ENCODE measurements around the gene IGFBP2. TPM values are rescaled to one million over a fixed set of nuclear protein-coding genes. Genes with fewer than 3 reads are reported as not detected.

IGFBP2 gene
- total RNA-seq, 2 donors from 2014 or later, result 0.81 TPM; not detected in 1

DNA sequence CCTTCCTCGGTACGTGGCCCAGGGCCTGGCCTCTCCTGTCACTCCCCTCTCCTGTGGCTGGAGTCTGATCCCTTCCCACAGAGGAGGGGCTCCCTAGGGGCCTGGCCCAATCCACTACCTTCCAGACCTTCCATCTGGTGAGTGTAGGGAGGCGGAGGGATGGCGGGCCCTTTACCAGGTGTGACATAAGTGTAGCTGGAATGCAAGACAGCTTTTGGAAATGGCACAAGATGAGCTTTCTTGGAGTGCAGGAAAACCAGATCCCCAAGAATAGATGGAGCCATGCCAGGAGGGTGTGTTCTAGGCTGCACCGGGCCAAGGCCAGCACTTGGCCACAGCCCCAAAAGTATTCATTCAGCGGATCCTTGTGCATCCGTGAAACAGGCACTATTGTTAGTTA lies 32.0 kb downstream of the IGFBP2 start:
- Mint-ChIP-seq H3K27ac (no peak overlapping the region), H3K9me3 (no peaks in the 10 kb centered on the region), H3K4me1 (ENCODE audit: low read depth in 2 of 2) (no peaks in the 10 kb centered on the region), H3K27me3 (peaks cover 16 to 18% of the 10 kb centered on the region in 2 donors), H3K4me3 (no peak overlapping the region), H3K36me3 (no peaks in the 10 kb centered on the region)
- ATAC-seq (no peak), DNase-seq (ENCODE audit: low spot score) (no peak)

DNA sequence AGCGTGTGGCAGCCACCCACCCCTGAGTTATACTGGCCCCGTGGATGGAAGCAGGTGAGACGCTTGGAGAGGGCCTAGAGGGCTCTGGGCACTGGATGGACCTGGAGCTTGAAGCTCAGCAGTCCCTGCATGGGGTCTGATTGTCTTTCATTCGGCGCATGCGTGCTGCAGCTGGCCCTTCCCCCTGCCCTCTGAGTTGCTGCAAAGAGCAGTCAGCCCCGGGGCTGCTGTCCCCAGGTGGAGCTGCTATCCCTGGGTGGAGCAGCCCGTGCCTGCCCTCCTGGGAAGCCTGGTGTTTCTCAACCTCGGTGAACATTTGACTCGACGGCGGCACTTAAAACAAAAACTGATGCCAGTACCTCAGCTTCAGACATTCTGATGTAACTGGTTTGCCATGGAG lies 32.5 kb downstream of the IGFBP2 start:
- H3K9me3 Mint-ChIP-seq, result no peaks in the 10 kb centered on the region
- H3K36me3 Mint-ChIP-seq, result no peaks in the 10 kb centered on the region
- H3K4me3 Mint-ChIP-seq, result no peak overlapping the region
- no peak overlapping the region for H3K27ac Mint-ChIP-seq
- no peak for DNase-seq (ENCODE audit: low spot score)
- H3K27me3 Mint-ChIP-seq, result peaks cover 18 to 20% of the 10 kb centered on the region in 2 donors
- no peak for ATAC-seq
- H3K4me1 Mint-ChIP-seq (ENCODE audit: low read depth in 2 of 2), result no peaks in the 10 kb centered on the region

DNA sequence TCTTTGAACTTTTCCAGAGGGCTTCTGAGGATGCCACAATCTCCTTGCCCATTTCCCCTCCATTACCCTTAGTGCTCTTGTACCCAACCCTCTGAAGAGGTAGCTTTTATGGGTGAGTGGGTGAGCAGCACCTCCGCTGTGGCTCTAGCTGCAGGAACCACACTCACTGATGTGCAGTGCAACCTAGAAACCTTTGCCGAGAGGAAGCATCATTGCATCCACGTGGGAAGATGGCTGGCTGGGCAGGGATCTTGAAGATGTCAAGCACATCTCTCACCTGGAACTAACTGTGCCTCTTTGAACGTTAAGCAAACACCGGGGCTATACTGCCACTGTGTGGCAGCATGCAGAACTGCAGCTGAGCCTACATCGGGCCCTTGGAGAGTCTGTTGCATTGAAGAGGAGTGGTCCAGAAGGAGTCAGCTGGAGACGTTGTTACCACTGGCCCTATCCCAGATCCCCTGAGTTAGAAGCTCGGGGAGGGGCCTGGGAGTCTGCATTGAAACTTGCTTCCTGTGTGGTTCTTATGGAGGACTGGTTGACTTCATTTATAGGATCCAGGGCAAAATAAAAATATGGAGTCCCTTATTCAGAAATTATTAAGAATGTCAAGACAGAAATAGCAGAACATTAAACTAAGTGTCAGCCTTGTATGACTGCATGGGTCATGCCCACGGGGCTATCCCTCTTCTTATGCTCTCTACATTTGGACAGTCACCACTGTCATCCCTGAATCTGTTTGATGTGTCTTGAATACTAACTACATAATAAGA lies 33.4 kb downstream of the IGFBP2 start:
- Mint-ChIP-seq H3K9me3 (no peaks in the 10 kb centered on the region), H3K36me3 (no peaks in the 10 kb centered on the region), H3K4me3 (no peak overlapping the region), H3K27me3 (peaks cover 18 to 20% of the 10 kb centered on the region in 2 donors), H3K27ac (no peak overlapping the region), H3K4me1 (ENCODE audit: low read depth in 2 of 2) (no peaks in the 10 kb centered on the region)
- ATAC-seq (peak; percentile 74 to 78), DNase-seq (ENCODE audit: low spot score) (peak; percentile 68)

DNA sequence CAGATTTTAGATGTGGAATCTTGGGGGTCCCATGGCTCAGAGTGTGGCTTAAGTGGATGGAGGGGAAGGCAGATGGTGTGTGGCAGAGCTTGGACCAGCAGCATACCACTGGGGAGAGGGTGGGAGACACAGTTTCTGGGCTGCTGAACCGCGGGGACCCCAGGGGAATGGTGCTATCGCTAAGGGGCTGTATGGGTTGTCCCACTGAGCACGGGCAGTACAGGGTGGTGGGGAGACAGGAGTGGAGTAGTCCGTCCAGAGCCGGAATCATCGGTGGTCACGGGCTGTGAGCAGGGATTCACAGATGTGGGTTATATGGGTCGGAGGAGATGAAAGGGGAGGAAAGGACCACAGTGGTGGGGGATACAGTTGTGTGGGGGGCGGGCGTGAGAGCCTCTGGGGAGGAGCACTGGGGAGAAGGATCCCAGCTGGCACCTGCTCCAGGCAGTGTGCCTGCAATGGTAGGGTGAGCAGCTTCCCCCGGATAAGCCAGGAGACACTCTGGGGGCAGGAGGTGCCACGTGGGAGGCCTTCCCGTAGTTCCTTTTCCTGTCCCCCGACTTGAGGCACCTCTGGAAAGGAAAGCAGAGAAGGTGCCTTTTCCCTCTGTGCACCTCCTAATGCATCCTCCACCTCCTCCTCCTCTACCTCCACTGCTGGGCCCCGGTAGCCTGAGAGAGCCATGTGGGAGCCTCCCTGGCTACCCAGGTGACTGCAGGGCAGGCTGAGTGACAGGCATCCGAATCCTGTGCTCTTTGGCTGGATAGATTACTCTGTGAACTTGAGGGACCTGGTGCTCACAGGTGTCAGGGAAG lies 37.3 kb downstream of the IGFBP2 start:
- Mint-ChIP-seq H3K4me3 (no peak overlapping the region), H3K9me3 (no peaks in the 10 kb centered on the region), H3K27me3 (peaks cover 20 to 26% of the 10 kb centered on the region in 2 donors), H3K36me3 (no peaks in the 10 kb centered on the region), H3K27ac (no peak overlapping the region), H3K4me1 (ENCODE audit: low read depth in 2 of 2) (no peaks in the 10 kb centered on the region)
- no peak for DNase-seq (ENCODE audit: low spot score)
- no peak for ATAC-seq

DNA sequence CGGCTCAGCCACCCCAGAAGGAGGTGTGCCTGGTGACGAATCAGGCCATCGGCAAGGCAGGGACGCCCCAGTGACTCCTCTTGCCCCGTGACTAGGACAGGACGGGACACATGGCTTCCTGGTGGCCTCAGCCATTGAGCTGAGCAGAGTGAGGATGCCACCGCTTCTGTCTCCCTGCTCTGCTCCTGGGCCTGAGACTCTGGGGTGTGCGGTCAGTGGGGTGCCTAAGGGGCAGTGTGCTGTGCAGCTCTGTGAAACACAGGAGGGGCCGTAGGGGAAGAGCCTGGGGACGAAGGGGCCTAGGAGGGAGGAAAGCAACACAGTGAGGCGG lies 37.8 kb downstream of the IGFBP2 start:
- Mint-ChIP-seq H3K36me3 (no peaks in the 10 kb centered on the region), H3K27me3 (peaks cover 24 to 26% of the 10 kb centered on the region in 2 donors), H3K4me1 (ENCODE audit: low read depth in 2 of 2) (no peaks in the 10 kb centered on the region), H3K9me3 (no peaks in the 10 kb centered on the region), H3K27ac (no peak overlapping the region), H3K4me3 (no peak overlapping the region)
- no peak for ATAC-seq
- DNase-seq (ENCODE audit: low spot score), result no peak

DNA sequence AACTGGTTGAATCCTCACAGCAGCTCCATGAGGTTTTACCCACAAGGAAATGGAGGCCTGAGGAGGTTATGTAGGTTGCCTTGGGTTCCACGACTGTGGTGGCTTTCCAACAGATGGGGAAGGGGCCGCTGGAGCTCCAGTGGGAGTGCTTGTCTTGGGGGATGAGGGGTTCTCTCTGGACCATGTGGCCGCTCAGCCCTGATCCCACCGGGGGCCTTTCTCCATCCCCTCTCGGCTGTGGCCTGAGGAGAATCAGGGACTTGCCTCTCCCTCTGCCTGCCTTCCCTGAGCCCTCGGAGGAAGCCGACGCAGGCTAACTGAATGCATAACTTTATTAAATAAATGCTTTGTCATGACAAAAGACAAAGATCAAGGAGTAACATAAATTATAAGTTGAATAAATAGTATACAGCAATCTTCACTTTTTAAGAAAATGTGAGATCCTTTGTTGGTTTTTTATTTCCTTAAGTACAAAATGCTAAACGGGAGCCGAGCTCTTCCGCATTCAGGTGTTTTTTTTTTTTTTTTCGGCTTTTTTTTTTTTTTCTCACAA lies 38.6 kb downstream of the IGFBP2 start:
- Mint-ChIP-seq H3K27me3 (peaks cover 28 to 30% of the 10 kb centered on the region in 2 donors), H3K4me1 (ENCODE audit: low read depth in 2 of 2) (no peaks in the 10 kb centered on the region), H3K36me3 (no peaks in the 10 kb centered on the region), H3K27ac (no peak overlapping the region), H3K9me3 (no peaks in the 10 kb centered on the region), H3K4me3 (no peak overlapping the region)
- DNase-seq (ENCODE audit: low spot score) (no peak), ATAC-seq (no peak)

DNA sequence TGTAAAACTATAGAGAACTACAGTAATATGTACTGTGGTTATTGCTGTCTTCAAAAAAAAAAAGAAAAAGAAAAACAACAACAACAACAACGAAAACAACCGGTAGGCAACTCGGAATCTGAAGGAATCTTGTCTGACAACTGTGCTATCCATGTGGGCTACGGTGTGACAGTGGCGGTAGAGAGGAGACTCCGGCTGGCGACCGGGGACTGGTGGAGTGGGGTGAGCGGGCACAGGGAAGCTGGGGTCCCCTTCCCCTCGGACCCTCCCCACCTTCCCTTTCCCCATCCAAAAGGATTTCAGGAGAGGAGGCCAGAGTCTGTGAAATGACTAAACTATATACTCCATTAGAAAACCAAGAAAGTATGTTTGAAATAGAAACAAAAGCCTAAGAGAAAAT lies 39.2 kb downstream of the IGFBP2 start:
- ATAC-seq (no peak), DNase-seq (ENCODE audit: low spot score) (no peak)
- H3K36me3 Mint-ChIP-seq, result no peaks in the 10 kb centered on the region
- no peaks in the 10 kb centered on the region for H3K4me1 Mint-ChIP-seq (ENCODE audit: low read depth in 2 of 2)
- no peak overlapping the region for H3K4me3 Mint-ChIP-seq
- H3K9me3 Mint-ChIP-seq, result no peaks in the 10 kb centered on the region
- H3K27me3 Mint-ChIP-seq, result peaks cover 28 to 29% of the 10 kb centered on the region in 2 donors
- no peak overlapping the region for H3K27ac Mint-ChIP-seq

DNA sequence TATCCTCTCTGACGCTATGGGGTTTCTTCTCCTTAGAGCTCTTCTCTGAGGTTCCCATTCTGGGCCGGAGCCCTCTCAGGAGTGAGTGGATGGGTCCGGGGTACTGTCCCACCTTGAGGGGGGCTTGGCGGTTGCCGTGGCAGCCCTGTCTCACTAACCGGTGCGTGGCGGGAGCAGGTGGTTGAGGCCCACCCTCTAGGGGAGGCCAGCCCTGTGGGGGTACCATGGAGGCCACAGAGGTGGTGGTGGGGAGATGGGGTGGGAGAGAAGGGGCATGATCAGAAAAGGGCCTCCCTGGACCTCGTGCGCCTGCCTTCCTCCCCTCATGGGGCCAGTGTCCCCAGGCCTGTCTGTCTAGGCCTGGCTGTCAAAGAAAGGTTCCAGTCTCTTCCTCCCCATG lies 39.8 kb downstream of the IGFBP2 start:
- no peaks in the 10 kb centered on the region for H3K36me3 Mint-ChIP-seq
- H3K9me3 Mint-ChIP-seq, result no peaks in the 10 kb centered on the region
- ATAC-seq (peak; percentile 22 to 26), DNase-seq (ENCODE audit: low spot score) (no peak)
- no peak overlapping the region for H3K4me3 Mint-ChIP-seq
- peaks cover 23 to 28% of the 10 kb centered on the region in 2 donors for H3K27me3 Mint-ChIP-seq
- H3K4me1 Mint-ChIP-seq (ENCODE audit: low read depth in 2 of 2), result no peaks in the 10 kb centered on the region
- no peak overlapping the region for H3K27ac Mint-ChIP-seq

DNA sequence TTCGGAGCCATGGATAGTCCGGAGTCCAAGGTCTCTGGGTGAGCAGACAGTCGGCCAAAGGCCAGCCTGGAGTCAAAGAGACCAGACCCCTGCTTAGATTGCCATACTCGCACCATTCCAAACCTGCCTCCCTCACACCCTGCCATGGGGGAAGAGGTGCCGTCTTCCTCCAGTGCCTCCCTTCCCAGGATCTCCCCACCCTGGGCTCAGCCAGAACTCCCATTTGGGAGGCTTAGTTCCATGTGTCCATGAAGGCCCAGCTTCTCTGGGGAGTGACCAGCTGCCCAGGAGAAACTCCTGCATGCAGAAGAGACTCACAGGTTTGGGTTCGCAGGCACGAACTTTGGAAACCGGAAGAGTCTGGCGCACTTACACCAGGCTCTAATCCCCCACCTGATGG lies 40.4 kb downstream of the IGFBP2 start:
- H3K4me1 Mint-ChIP-seq (ENCODE audit: low read depth in 2 of 2), result no peaks in the 10 kb centered on the region
- no peak overlapping the region for H3K4me3 Mint-ChIP-seq
- H3K9me3 Mint-ChIP-seq, result no peaks in the 10 kb centered on the region
- DNase-seq (ENCODE audit: low spot score) (no peak), ATAC-seq (no peak)
- peaks cover 23 to 28% of the 10 kb centered on the region in 2 donors for H3K27me3 Mint-ChIP-seq
- no peak overlapping the region for H3K27ac Mint-ChIP-seq
- no peaks in the 10 kb centered on the region for H3K36me3 Mint-ChIP-seq

DNA sequence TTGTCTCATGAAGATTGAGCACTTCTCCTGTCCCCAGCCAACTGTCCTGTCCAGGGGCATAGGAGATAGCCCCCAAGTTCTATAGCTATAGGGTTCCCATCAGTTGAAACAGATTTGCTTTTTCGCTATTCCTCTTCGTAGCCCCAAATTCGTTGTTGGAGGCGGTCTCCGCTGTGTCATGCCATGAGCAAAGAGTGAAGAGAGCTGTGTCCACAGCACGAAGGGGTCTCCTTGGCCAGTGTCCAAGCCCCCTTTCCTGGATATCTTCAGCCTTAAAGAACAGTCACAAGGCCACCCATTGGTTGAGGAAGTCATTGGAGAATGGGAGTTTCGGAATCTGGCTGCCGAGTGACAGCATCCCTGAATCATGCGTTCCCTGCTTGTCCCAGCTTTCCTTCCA lies 41.2 kb downstream of the IGFBP2 start:
- peaks cover 21 to 26% of the 10 kb centered on the region in 2 donors for H3K27me3 Mint-ChIP-seq
- no peak for DNase-seq (ENCODE audit: low spot score)
- no peak overlapping the region for H3K27ac Mint-ChIP-seq
- H3K36me3 Mint-ChIP-seq, result no peaks in the 10 kb centered on the region
- H3K9me3 Mint-ChIP-seq, result no peaks in the 10 kb centered on the region
- ATAC-seq, result no peak
- no peaks in the 10 kb centered on the region for H3K4me1 Mint-ChIP-seq (ENCODE audit: low read depth in 2 of 2)
- no peak overlapping the region for H3K4me3 Mint-ChIP-seq

DNA sequence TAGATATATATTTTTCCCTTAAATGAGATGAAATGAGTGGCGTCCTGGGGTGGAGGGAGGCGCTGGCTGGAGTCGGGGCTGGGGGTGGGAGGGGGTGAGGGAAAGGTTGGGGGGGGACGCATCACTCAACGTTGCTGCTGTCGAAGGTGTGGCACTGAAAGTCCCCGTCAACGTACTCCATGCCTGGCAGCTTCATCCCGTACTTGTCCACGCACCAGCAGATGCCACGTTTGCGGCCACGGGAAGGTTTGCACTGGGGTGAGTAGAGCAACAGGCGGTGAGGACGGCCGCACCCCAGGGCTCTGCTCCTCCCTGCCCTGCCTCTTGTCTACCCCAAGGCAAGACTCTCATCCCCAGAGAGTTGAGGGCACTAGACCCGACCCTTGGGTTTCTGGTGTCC lies 43.4 kb downstream of the IGFBP2 start:
- H3K27ac Mint-ChIP-seq, result no peak overlapping the region
- DNase-seq (ENCODE audit: low spot score), result no peak
- H3K4me3 Mint-ChIP-seq, result no peak overlapping the region
- no peak for ATAC-seq
- no peaks in the 10 kb centered on the region for H3K36me3 Mint-ChIP-seq
- no peaks in the 10 kb centered on the region for H3K9me3 Mint-ChIP-seq
- no peaks in the 10 kb centered on the region for H3K4me1 Mint-ChIP-seq (ENCODE audit: low read depth in 2 of 2)
- H3K27me3 Mint-ChIP-seq, result peaks cover 12 to 19% of the 10 kb centered on the region in 2 donors

DNA sequence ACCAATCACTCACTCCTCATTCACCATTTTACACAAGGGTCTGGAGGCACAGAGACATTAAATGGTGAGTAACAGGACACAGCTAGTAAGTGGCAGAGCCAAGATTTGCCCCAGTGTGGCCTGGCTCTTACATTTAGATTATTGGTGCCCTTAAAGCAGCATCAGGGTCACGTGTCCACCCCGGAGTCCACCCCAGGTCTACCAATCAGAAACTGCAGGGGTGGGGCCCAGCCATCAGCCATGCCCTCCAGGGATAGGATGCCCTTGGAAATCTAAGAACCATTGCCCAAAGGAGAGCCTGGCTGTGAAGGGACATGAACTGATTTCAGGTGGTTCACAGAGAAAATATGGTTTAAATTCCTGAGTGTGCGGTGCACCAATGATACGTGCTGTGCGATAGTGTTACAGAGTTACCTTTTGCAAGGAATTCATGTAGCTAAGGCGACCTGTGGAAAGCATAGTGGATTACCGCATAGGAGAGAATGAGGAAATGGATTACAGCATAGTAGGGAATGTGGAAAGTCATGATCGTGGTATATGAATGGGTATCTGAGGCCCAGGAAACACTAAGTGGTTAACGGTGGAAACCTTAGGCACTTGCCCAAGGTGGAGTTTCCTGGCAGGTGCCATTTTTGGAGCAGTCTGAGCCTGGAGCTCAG lies 44.3 kb downstream of the IGFBP2 start:
- H3K9me3 Mint-ChIP-seq, result no peaks in the 10 kb centered on the region
- DNase-seq (ENCODE audit: low spot score) (no peak), ATAC-seq (no peak)
- H3K27ac Mint-ChIP-seq, result no peak overlapping the region
- H3K4me1 Mint-ChIP-seq (ENCODE audit: low read depth in 2 of 2), result peaks cover 0 to 3% of the 10 kb centered on the region in 2 donors
- H3K4me3 Mint-ChIP-seq, result no peak overlapping the region
- H3K36me3 Mint-ChIP-seq, result no peaks in the 10 kb centered on the region
- H3K27me3 Mint-ChIP-seq, result peaks cover 20 to 25% of the 10 kb centered on the region in 2 donors

DNA sequence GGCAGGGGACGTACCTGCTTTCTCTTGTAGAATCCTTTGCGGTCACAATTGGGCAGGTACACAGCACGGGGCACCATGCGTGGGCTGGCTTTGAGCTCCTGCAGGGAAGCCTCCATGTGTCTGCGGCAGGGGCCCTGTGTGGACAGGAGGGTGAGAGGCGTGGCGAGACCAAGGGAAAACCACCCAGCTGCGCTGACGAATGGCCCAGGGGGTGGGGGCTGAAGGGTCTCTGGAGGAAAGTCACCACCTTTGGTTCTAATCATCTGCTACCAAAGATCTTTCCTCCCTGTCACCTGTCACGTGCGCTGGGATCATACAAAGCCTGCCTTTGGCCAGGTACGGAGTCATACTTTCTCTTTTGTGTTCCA lies 44.9 kb downstream of the IGFBP2 start:
- Mint-ChIP-seq H3K36me3 (no peaks in the 10 kb centered on the region), H3K4me3 (no peak overlapping the region), H3K27me3 (peaks cover 20 to 25% of the 10 kb centered on the region in 2 donors), H3K4me1 (ENCODE audit: low read depth in 2 of 2) (peaks cover 0 to 3% of the 10 kb centered on the region in 2 donors), H3K27ac (no peak overlapping the region), H3K9me3 (no peaks in the 10 kb centered on the region)
- ATAC-seq, result peak in 1 of 2 donors; percentile 2
- no peak for DNase-seq (ENCODE audit: low spot score)
